Hepatocyte (in vitro differentiated cells): ENCODE data around the gene STX1A.

ENCODE experiments used
- CTCF ChIP-seq: fragments of 200-600 bp; sonication (generic); IDR thresholded peaks from 2 replicates; pipeline ENCODE4 v1.5.1; 2016; ENCODE audit warnings: antibody characterized with exemption, mild to moderate bottlenecking; ENCODE audit not compliant: poor library complexity
- EZH2 ChIP-seq: fragments of 200-600 bp; sonication (generic); IDR thresholded peaks from 2 replicates; pipeline ENCODE4 v1.6.1; 2016; ENCODE audit warnings: antibody characterized with exemption, mild to moderate bottlenecking, borderline replicate concordance

- TF ChIP-seq CTCF (no peak), EZH2 (no peak)
These were observed 8.5 kb upstream of the STX1A start for GRCh38 chr7:73727952-73728351.
